Muscle of leg (tissue), 16 donors: Measurements from ENCODE around the gene ZNF70. TPM values are rescaled to one million over a fixed set of nuclear protein-coding genes. Genes with fewer than 3 reads are reported as not detected.

ENCODE experiments used
- DNase-seq: peaks from one replicate; pipeline ENCODE4 v3.0.0; 2013
- H3K27ac ChIP-seq: one replicate; pipeline ENCODE4 v1.5.1; 2013; ENCODE audit warnings: mild to moderate bottlenecking, low read length, control low read depth
- H3K27me3 ChIP-seq: one replicate; pipeline ENCODE4 v1.6.1; 2013; ENCODE audit warnings: low read length; ENCODE audit not compliant: control insufficient read depth, insufficient read depth
- H3K36me3 ChIP-seq: one replicate; pipeline ENCODE4 v1.6.1; 2013; ENCODE audit warnings: low read length; ENCODE audit not compliant: control insufficient read depth, insufficient read depth
- H3K4me1 ChIP-seq: one replicate; pipeline ENCODE4 v1.6.1; 2013; ENCODE audit warnings: low read length; ENCODE audit not compliant: control insufficient read depth, insufficient read depth
- H3K4me3 ChIP-seq: one replicate; pipeline ENCODE4 v1.5.1; 2013; ENCODE audit warnings: low read length, control low read depth
- H3K9me3 ChIP-seq: replicated peaks from 2 replicates; pipeline ENCODE4 v1.6.1; 2013; ENCODE audit warnings: low read depth, low read length; ENCODE audit not compliant: control insufficient read depth
- WGBS: methylation state at CpG from one replicate; pipeline ENCODE4 v1.1.5; 2013; ENCODE audit warnings: missing lambda C conversion rate; ENCODE audit not compliant: insufficient coverage; 5-methylcytosine and 5-hydroxymethylcytosine counted together
- long read RNA-seq, 11 donors: transcript quantifications; one replicate each; lab custom pipeline, GENCODE V29; 2026
- polyA plus RNA-seq, 8 donors: library from polyadenylated mRNA; unstranded; fragments of 120-200 nt; gene quantifications; one replicate each; pipeline versions ENCODE4 v1.2.1 to v1.2.3, GENCODE V29; 2013; ENCODE audit warnings: inconsistent platforms in 1 of 8, low replicate concordance in 1 of 8; ENCODE audit not compliant: insufficient read length in 8 of 8, insufficient read depth in 1 of 8
- total RNA-seq: library from RNA; stranded (reverse); fragments of 120-200 nt; gene quantifications from one replicate; pipeline ENCODE4 v1.2.4, GENCODE V29; 2013

Gene ZNF70
- 5.2 TPM for total RNA-seq
- 1 to 10 TPM; 3.9 to 6.9 (median 4.9) TPM for polyA plus RNA-seq
- long read RNA-seq, donor 1, result 0 reads
- long read RNA-seq, donor 2, result 0 reads
- long read RNA-seq, donor 3, full-length matches to known transcripts, result 1 of 50 reads
- long read RNA-seq, donor 3, partial matches to known transcripts, result 36 of 50 reads
- long read RNA-seq, donor 3, other reads (novel, unspliced or antisense), result 13 of 50 reads
- long read RNA-seq, donor 4, full-length matches to known transcripts, result 1 of 1 reads
- long read RNA-seq, donor 4, partial matches to known transcripts, result 0 of 1 reads
- long read RNA-seq, donor 4, other reads (novel, unspliced or antisense), result 0 of 1 reads
- long read RNA-seq, donor 5, full-length matches to known transcripts, result 1 of 1 reads
- long read RNA-seq, donor 5, partial matches to known transcripts, result 0 of 1 reads
- long read RNA-seq, donor 5, other reads (novel, unspliced or antisense), result 0 of 1 reads
- long read RNA-seq, donor 6, full-length matches to known transcripts, result 1 of 1 reads
- long read RNA-seq, donor 6, partial matches to known transcripts, result 0 of 1 reads
- long read RNA-seq, donor 6, other reads (novel, unspliced or antisense), result 0 of 1 reads
- long read RNA-seq, donor 7, result 0 reads
- long read RNA-seq, donor 8, full-length matches to known transcripts, result 2 of 2 reads
- long read RNA-seq, donor 8, partial matches to known transcripts, result 0 of 2 reads
- long read RNA-seq, donor 8, other reads (novel, unspliced or antisense), result 0 of 2 reads
- long read RNA-seq, donor 9, result 0 reads
- long read RNA-seq, donor 10, full-length matches to known transcripts, result 2 of 2 reads
- long read RNA-seq, donor 10, partial matches to known transcripts, result 0 of 2 reads
- long read RNA-seq, donor 10, other reads (novel, unspliced or antisense), result 0 of 2 reads
- long read RNA-seq, donor 11, full-length matches to known transcripts, result 2 of 2 reads
- long read RNA-seq, donor 11, partial matches to known transcripts, result 0 of 2 reads
- long read RNA-seq, donor 11, other reads (novel, unspliced or antisense), result 0 of 2 reads

- under 1% methylated on average over 78 of the region's 78 CpGs for WGBS
- H3K36me3 ChIP-seq, result peaks cover 4% of the 10 kb centered on the region
- H3K4me3 ChIP-seq, result peak within 1 kb of the TSS; percentile 85
- H3K9me3 ChIP-seq, result no peaks in the 10 kb centered on the region
- H3K4me1 ChIP-seq, result peaks cover 16% of the 10 kb centered on the region
- peak; percentile 93 for DNase-seq
- peak within 1 kb of the TSS; percentile 89 for H3K27ac ChIP-seq
- H3K27me3 ChIP-seq, result no peaks in the 10 kb centered on the region
Measured at GRCh38 chr22:23750714-23751440, at the start of gene ZNF70. Gene ZNF70, minus strand, starts transcription at chr22:23751112. Its CDS starts 5,972 bp downstream, at chr22:23745140.

GRCh38 chr22:23796461-23796860 is 45.5 kb upstream of the ZNF70 start:
- DNase-seq, result peak; percentile 89
- Histone ChIP-seq H3K36me3 (peaks cover 73% of the 10 kb centered on the region), H3K4me3 (no peak overlapping the region), H3K9me3 (no peaks in the 10 kb centered on the region), H3K27me3 (no peaks in the 10 kb centered on the region), H3K4me1 (peaks cover 18% of the 10 kb centered on the region), H3K27ac (peak overlapping the region; percentile 21)
- 14% methylated on average over 5 of the region's 5 CpGs for WGBS

DNA sequence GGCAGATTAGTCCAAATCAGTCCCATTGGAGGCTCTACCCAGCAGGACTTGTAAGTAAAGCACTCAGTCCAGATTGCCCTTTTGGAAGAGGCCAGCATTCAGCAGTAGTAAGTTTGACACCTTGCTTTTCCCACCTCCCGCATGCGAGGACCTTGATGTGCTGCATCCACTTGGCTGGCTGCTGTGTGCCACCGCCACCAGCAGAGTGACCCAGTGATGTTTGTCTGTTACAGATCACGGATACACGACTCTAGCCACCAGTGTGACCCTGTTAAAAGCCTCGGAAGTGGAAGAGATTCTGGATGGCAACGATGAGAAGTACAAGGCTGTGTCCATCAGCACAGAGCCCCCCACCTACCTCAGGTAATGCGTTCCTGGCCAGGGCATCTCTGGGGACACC is 42.4 kb upstream of the ZNF70 start:
- H3K36me3 ChIP-seq, result peaks cover 56% of the 10 kb centered on the region
- H3K9me3 ChIP-seq, result no peaks in the 10 kb centered on the region
- DNase-seq, result no peak
- H3K27me3 ChIP-seq, result no peaks in the 10 kb centered on the region
- 83% methylated on average over 6 of the region's 8 CpGs for WGBS
- peaks cover 40% of the 10 kb centered on the region for H3K4me1 ChIP-seq
- H3K27ac ChIP-seq, result no peak overlapping the region
- H3K4me3 ChIP-seq, result no peak overlapping the region

DNA sequence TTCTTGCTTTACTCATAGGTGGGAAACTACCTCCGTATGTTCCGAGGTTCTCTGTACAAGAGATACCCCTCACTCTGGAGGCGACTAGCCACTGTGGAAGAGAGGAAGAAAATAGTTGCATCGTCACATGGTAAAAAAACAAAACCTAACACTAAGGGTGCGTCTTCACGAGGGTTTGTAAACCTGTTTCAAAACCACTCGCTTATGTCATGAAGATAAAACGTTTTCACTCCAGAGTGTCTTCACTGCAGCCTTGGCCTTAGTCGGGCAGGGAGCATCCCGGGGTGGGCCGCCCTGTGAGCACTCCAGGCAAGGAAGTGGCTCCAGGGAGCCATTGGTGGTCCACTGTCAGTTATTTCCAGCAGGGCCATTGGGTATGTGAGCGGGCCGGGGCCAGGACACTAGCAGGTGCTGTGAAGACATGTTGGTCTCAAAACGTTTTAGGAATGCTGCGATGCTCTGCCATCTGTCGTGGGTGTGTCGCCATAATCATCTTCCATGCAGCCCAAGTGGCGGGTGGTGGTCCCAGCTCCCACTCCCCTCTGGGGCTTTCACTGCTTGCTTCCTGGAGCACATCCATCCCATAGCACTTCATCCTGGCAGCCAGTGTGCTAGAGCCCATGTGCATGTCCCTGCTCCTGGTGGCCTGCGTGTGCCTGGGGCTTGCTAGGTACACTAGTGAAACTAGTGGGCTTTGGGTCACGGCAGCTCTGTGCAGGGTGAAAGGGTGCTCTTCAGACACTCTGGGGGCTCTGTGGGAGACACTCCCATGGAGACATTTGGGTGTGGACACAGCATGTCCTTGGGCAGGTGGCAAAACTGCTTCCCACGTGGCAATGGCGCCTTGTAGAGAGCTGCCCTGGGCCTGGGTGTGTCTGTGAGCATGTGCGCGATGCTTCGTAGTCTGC is 41.1 kb upstream of the ZNF70 start:
- peaks cover 48% of the 10 kb centered on the region for H3K4me1 ChIP-seq
- H3K27me3 ChIP-seq, result no peaks in the 10 kb centered on the region
- no peak overlapping the region for H3K4me3 ChIP-seq
- peaks cover 48% of the 10 kb centered on the region for H3K36me3 ChIP-seq
- H3K27ac ChIP-seq, result peak overlapping the region; percentile 67
- WGBS, result 58% methylated on average over 15 of the region's 25 CpGs
- H3K9me3 ChIP-seq, result no peaks in the 10 kb centered on the region
- no peak for DNase-seq

DNA sequence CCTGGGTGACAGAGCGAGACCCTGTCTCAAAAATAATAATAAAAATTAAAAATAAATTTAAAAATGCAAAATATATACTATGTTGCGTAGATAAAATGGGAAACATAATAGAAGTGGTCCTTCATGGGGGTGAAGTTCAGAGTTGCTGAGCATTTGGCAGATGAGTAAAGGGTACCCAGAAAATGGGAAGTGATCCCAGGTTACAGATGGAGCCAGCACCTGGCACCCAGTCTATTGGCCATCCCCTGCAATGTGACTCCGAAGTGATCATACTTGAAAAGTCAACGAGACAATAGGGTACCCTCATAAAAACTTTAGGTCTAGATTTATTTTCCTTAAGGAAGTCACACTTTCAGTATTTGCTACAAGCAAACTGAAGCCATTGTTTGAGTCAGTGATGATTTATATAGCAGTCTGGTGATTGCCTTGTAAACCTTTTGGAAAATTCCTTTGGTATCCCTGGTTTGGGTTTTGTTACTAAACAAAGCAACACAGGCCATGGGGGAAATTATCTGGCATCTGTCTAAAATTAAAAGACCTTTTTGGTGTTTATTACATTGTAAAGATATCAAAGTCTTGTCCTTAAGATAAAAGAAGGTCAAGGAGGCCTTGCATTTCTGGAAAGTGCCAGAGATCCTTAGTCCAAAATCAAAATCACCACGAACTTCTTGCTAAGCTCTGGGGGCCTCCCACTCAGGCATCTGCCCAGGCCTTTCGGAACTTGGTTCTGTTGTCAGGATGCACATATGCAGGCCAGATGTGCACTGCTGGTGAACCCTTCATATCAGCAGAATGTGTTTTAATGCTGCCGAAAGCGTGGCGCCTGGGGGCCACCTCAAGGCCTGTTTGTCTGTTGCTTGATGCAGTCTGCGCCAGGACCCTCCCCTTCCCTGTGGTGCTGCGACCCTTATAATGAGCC is 40.2 kb upstream of the ZNF70 start:
- H3K9me3 ChIP-seq, result no peaks in the 10 kb centered on the region
- H3K4me3 ChIP-seq, result no peak overlapping the region
- peak overlapping the region; percentile 67 for H3K27ac ChIP-seq
- 26% methylated on average over 5 of the region's 11 CpGs for whole genome bisulfite sequencing
- H3K4me1 ChIP-seq, result peaks cover 50% of the 10 kb centered on the region
- H3K27me3 ChIP-seq, result no peaks in the 10 kb centered on the region
- peaks cover 42% of the 10 kb centered on the region for H3K36me3 ChIP-seq
- DNase-seq, result peak; percentile 87

- Histone ChIP-seq H3K36me3 (peaks cover 38% of the 10 kb centered on the region), H3K27ac (no peak overlapping the region), H3K9me3 (no peaks in the 10 kb centered on the region), H3K4me3 (no peak overlapping the region), H3K4me1 (peaks cover 51% of the 10 kb centered on the region), H3K27me3 (no peaks in the 10 kb centered on the region)
- WGBS, result 44% methylated on average over 2 of the region's 4 CpGs
- no peak for DNase-seq
Measured at GRCh38 chr22:23789638-23790037, 38.7 kb upstream of the ZNF70 start.

DNA sequence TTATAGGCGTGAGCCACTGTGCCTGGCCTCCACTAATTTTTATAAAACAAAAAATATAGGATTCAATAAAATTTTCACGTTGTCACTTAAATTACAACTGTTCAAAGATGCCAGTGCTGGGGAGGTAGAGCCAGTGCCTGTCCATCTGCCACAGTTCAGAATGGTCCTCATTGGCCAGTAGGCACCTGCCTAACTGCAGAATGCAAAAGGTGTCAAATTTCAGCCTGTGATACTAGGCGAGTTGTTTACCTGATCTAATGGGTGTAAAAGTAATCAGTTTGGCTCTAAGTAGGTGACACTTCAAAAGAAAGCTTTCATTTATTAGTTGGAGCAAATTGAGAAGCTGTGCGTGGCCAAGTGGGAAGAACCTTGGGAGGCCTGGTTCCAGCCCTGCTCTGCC is 38.2 kb upstream of the ZNF70 start:
- WGBS, result 67% methylated on average over 1 of the region's 4 CpGs
- H3K4me3 ChIP-seq, result no peak overlapping the region
- H3K4me1 ChIP-seq, result peaks cover 51% of the 10 kb centered on the region
- peaks cover 32% of the 10 kb centered on the region for H3K36me3 ChIP-seq
- H3K9me3 ChIP-seq, result no peaks in the 10 kb centered on the region
- no peaks in the 10 kb centered on the region for H3K27me3 ChIP-seq
- no peak overlapping the region for H3K27ac ChIP-seq
- DNase-seq, result no peak

DNA sequence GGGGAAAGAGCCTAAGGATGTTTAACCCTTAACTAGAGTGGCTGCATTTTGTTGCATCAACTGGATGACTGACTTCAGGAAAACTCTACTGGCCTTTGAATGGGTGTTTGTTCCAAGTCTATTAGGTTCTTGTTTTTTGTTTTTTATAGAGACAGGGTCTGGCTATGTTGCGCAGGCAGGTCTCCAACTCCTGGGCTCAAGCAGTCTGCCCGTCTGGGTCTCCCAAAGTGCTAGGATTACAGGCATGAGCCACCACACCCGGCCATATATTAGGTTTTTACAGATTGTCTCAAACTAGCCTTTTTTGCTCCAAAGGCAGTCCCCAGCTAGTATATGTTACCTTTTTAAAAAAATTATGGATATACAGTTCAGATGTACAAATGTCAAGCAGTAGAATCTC is 37.0 kb upstream of the ZNF70 start:
- Histone ChIP-seq H3K27me3 (no peaks in the 10 kb centered on the region), H3K4me1 (peaks cover 51% of the 10 kb centered on the region), H3K9me3 (no peaks in the 10 kb centered on the region), H3K4me3 (peak overlapping the region; percentile 55), H3K27ac (peak overlapping the region; percentile 74), H3K36me3 (peaks cover 27% of the 10 kb centered on the region)
- no peak for DNase-seq
- WGBS, result no CpG with 5 or more reads among the region's 3 CpGs
